ENCODE measurements around the gene EGF.
A peak's percentile ranks its signal among the peaks of the same experiment; 100 is the strongest.
"Not testable (repeated sequence)": the region's sequence is repeated elsewhere in the genome, so short reads cannot be mapped to it uniquely, and the experiment has no call there.

EGF gene

GRCh38 chr4:109914322-109914721 is 1.6 kb downstream of the EGF start:
- DNase-seq (ENCODE audit: low read depth in 2 of 2) = no peak

- no peak for DNase-seq (ENCODE audit: low read depth in 2 of 2)
Observed at GRCh38 chr4:109915385-109916026, 2.8 kb downstream of the EGF start.

DNA sequence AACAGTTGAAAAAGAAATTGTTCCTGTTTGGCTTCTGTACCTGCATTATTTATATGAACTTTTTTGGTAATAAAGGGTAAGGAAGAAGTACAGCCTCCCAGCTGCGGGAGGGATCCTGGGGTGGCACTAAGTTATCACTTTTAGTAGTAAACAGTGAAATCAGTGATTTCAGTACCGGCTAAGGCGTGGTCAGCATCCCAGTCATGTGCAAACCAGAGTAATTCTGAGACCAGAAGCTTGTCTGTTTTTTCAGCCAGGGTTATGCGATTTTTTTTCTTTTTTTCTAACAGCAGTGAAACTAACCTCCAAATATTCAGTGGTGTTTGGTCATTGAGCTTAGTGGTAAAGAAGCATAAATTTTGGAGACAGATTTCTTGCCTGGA is 3.3 kb downstream of the EGF start:
- no peak for DNase-seq (ENCODE audit: low read depth in 2 of 2)

- DNase-seq (ENCODE audit: low read depth in 2 of 2) = peak; percentile 84 to 85
Observed at GRCh38 chr4:109921384-109921808, 8.7 kb downstream of the EGF start.

DNA sequence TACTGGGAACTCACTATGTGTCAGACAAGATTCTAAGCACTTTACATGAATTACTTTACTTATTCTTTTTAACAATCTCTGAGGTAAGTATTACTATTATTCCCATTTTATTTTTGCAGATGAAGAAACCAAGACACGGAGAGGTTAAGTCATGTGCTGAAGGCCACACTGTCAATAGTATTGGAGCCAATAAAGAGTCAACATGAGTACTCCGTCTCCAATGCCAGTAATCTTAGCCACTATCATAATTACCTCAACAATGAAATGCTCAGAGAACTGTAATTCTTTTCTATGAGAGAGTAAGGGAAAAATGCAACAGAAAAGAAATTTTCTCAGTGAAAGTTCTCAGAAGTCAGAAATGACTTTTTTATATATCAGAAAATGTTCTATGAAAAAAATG is 12.7 kb downstream of the EGF start:
- DNase-seq (ENCODE audit: low read depth in 2 of 2) = no peak

DNA sequence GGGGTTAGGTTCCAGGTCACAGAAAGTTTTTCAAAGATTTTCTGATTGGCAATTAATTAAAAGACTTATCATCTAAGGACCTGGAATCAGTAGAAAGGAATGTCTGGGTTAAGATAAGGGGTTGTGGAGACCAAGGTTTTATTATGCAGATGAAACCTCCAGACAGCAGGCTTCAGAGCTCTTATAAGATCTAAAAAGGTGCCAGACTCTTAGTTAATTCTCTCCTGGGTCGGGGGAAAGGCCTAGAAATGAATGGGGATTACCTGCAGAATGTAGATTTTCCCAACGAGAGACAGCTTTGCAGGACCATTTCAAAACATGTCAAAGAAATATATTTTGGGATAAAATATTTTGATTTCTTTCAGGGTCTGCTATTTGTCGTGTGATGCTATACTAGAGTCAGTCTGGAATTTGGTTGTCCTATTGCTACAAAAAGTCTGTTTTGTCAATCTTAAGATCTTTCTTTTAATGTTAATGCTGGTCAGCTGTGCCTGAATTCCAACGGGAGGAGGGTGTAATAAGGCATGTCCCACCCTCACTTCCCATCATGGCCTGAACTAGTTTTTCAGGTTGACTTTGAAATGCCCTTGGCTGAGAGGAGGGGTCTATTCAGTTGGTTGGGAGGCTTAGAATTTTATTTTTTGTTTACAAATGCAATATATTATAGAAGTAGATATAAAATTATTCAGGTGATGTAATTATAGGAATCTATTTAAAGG is 15.8 kb downstream of the EGF start:
- no peak for DNase-seq (ENCODE audit: low read depth in 2 of 2)

DNA sequence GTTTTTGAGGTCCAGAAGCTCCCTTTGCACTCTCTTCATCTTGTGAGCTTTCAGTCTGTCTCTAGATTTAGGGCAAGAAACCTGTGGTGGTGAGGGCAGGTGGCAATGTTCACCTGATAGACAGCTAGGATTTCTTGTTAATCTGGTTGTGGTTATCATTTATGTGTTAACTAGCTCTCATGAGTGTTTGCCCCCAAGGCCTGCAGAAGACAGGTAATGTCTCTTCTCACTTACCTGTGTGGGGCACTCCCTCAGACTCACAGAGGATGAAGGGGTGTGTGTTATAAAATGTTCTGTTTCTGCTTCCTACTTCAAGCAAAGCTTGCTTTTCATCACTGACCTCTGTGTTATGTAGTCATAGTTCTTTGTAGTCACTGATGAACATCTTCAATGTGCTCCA is 17.8 kb downstream of the EGF start:
- DNase-seq (ENCODE audit: low read depth in 2 of 2) = no peak

- no peak for DNase-seq (ENCODE audit: low read depth in 2 of 2)
Observed at GRCh38 chr4:109930872-109931271, 18.2 kb downstream of the EGF start.

DNA sequence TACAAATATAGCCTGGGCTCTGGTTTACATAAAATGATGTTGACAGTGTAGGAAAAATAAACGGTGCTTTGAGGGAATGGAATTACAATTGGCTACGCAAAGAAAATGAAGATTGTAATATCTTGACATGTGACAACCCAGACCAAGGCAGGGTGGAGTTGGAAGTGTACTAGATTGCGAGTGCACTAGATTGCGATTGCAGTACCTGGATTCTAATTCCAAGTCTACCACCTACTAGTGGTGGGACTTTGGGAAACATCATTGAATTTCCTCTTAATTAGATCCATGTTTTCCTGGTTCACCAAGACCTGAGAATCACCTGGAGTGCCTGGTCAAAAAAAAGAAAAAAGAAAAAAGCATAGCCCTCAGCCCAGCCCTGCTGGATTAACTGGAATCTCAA is 18.6 kb downstream of the EGF start:
- no peak for DNase-seq (ENCODE audit: low read depth in 2 of 2)

DNA sequence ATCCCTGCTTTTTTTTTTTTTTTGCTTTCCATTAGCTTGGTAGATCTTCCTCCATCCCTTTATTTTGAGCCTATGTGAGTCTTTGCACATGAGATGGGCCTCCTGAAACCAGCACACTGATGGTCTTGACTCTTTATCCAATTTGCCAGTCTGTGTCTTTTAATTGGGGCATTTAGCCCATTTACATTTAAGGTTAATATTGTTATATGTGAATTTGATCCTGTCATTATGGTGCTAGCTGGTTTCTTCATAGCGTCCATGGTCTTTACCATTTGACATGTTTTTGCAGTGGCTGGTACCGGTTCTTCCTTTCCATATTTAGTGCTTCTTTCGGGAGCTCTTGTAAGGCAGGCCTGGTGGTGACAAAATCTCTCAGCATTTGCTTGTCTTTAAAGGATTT is 24.7 kb downstream of the EGF start:
- not testable (repeated sequence) for DNase-seq (ENCODE audit: low read depth in 2 of 2)

GRCh38 chr4:109939190-109939589 is 26.5 kb downstream of the EGF start:
- no peak for DNase-seq (ENCODE audit: low read depth in 2 of 2)

GRCh38 chr4:109942292-109942926 is 29.7 kb downstream of the EGF start:
- no peak for DNase-seq (ENCODE audit: low read depth in 2 of 2)

DNA sequence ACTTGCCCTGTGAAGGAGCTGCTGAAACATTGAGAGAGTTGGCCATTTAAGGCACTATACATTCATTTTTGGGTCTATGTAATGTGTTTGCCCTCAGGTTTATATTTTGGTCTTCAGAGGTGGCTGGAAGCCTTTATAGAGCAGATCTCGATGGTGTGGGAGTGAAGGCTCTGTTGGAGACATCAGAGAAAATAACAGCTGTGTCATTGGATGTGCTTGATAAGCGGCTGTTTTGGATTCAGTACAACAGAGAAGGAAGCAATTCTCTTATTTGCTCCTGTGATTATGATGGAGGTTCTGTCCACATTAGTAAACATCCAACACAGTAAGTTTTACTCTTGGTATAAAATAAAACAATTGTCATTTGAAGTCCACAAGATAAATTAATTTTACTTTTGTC is 31.1 kb downstream of the EGF start:
- no peak for DNase-seq (ENCODE audit: low read depth in 2 of 2)

DNA sequence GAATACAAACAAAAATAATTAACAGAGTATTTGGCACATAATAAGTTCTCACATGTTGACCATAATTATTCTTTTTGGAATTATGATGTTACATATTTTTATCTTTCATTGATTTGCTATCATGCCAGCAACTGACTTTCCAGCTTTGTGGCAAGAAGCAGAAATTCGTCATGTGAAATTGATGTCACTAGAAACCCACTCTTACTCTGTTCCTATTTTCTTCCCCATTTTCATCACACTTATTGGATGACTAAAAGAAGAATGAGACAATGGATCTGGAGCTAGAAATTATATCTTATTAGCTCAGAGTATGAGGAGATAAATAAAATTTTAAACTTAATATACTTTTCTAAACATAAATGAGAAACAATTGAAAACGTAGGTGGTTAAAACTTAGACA is 31.9 kb downstream of the EGF start:
- DNase-seq (ENCODE audit: low read depth in 2 of 2) = no peak

- no peak for DNase-seq (ENCODE audit: low read depth in 2 of 2)
Observed at GRCh38 chr4:109945056-109945455, 32.4 kb downstream of the EGF start.

- DNase-seq (ENCODE audit: low read depth in 2 of 2) = no peak
Observed at GRCh38 chr4:109946120-109946519, 33.4 kb downstream of the EGF start.

DNA sequence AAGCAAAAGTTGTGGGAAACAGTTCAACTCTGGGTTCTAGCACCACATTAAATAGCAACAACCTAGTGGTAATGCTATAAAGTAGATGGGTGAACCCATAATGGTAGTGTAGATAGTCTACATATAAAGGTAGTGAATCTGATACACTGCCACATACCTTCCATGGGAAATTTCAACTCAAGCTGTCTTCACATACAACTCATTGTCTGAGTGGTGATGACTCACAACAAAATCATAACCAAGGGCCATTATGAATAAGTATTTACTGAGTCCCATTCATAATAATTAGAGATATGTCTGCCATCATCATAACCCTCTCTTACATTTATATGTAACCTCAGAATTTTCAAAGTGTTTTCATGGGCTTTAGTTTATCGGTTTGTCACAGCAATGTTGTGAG is 34.8 kb downstream of the EGF start:
- peak; percentile 8 to 13 for DNase-seq (ENCODE audit: low read depth in 2 of 2)

DNA sequence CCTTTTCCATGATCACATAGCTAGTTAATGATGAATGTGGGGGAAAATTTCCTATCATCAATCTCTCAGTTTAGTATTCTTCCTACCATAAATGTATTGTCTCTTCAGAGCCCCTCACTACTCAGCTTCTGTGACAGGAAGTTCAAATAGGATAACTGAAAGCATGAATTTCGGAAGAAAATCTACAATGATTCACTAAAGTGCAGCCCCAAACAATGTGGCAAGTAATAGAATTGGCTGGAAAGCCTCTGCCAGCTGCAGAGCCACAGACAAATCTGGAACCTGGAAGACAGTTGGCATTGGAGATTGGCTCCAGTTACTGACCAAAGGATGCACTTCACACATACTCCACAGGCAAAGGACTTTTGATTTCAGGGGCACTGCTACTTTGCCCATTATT is 35.2 kb downstream of the EGF start:
- DNase-seq (ENCODE audit: low read depth in 2 of 2) = no peak

- DNase-seq (ENCODE audit: low read depth in 2 of 2) = not testable (repeated sequence)
Observed at GRCh38 chr4:109949099-109949718, 36.5 kb downstream of the EGF start.

- DNase-seq (ENCODE audit: low read depth in 2 of 2) = no peak
Observed at GRCh38 chr4:109952612-109953011, 39.9 kb downstream of the EGF start.

DNA sequence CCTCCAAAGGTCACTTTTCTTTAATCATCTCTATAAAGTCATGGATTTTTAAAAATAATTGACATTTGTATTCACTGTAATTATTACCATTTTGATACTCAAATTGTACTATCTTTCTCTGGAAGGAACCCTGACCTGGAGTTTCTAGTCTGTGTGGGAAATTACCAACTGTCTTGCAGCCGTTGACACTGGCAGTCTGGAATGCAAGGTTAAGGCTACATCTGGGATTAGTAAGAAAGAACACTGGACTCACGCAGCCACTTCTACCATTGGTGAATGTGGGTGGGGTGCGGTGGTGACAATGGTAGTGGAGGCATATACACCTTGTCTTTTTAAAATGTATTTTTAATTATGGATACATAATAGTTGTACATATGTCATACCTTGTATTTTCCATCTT is 40.9 kb downstream of the EGF start:
- DNase-seq (ENCODE audit: low read depth in 2 of 2) = no peak

GRCh38 chr4:109955146-109955545 is 42.5 kb downstream of the EGF start:
- DNase-seq (ENCODE audit: low read depth in 2 of 2) = no peak

GRCh38 chr4:109957227-109957626 is 44.5 kb downstream of the EGF start:
- no peak for DNase-seq (ENCODE audit: low read depth in 2 of 2)
